ENCODE results near the gene AMER2.

Gene AMER2

GRCh38 chr13:25143706-25144105 lies 28.4 kb downstream of the AMER2 start:
- Mint-ChIP-seq H3K9me3 (no peaks in the 10 kb centered on the region), H3K27me3 (peaks cover 23% of the 10 kb centered on the region), H3K4me1 (no peaks in the 10 kb centered on the region), H3K27ac (no peak overlapping the region), H3K4me3 (no peak overlapping the region)
- ATAC-seq (no peak), DNase-seq (no peak)

DNA sequence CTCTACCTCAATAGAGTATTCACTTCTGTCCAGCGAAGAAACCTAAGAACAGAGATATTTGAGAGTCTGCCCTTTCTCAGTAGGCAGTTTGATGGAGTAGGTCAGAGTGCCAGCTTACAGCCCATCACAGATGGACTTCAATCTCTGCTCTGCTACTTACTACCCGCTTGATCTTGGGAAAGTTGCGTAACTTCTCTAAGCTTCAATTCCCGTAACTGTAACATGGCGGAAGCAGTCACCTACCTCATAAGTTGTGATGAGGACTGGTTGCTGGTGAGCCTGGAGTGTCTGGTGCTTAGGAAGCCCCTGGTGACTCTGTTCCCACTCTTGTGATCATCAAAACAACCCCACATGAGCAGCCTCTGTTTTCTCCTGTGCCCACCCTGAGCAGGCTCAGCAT lies 31.0 kb downstream of the AMER2 start:
- Mint-ChIP-seq H3K4me3 (no peak overlapping the region), H3K27me3 (peaks cover 31% of the 10 kb centered on the region), H3K9me3 (no peaks in the 10 kb centered on the region), H3K4me1 (no peaks in the 10 kb centered on the region), H3K27ac (peak overlapping the region; percentile 13 to 67)
- no peak for ATAC-seq
- no peak for DNase-seq

DNA sequence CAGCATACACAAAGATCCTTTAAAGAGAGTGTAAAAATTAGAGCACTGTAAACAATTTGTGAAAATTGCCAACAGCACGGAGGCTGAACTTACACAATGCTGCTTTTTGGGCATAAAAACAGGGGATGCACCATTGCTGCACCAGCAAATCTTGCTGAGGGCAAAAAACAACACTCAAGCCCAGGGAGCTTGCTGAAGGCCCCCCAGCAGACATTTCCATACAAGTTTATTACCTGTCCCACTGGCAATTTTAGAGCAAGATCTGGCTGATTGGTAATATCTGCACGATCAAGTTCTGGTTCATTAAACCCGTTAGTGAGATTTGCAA lies 34.3 kb downstream of the AMER2 start:
- DNase-seq (no peak), ATAC-seq (no peak)
- Mint-ChIP-seq H3K4me3 (no peak overlapping the region), H3K4me1 (no peaks in the 10 kb centered on the region), H3K9me3 (peaks cover 0 to 10% of the 10 kb centered on the region in 2 donors), H3K27me3 (peaks cover 44% of the 10 kb centered on the region), H3K27ac (no peak overlapping the region)

GRCh38 chr13:25136880-25137787 lies 35.0 kb downstream of the AMER2 start:
- Mint-ChIP-seq H3K27me3 (peaks cover 48% of the 10 kb centered on the region), H3K27ac (no peak overlapping the region)

GRCh38 chr13:25135896-25136295 lies 36.2 kb downstream of the AMER2 start:
- ATAC-seq: no peak
- Mint-ChIP-seq H3K4me1 (no peaks in the 10 kb centered on the region), H3K27me3 (peaks cover 46% of the 10 kb centered on the region), H3K9me3 (peaks cover 0 to 10% of the 10 kb centered on the region in 2 donors), H3K4me3 (no peak overlapping the region), H3K27ac (no peak overlapping the region)
- DNase-seq: no peak

More at GRCh38 chr13:25136880-25137787, 35.0 kb downstream of the AMER2 start:
- ATAC-seq (no peak), DNase-seq (no peak)
- H3K9me3 Mint-ChIP-seq: peaks cover 0 to 10% of the 10 kb centered on the region in 2 donors
- no peaks in the 10 kb centered on the region for H3K4me1 Mint-ChIP-seq
- no peak overlapping the region for H3K4me3 Mint-ChIP-seq

- no peak for DNase-seq
- peaks cover 50% of the 10 kb centered on the region for H3K27me3 Mint-ChIP-seq
- no peak overlapping the region for H3K4me3 Mint-ChIP-seq
- no peak for ATAC-seq
- no peaks in the 10 kb centered on the region for H3K4me1 Mint-ChIP-seq
- H3K27ac Mint-ChIP-seq: no peak overlapping the region
- peaks cover 6 to 10% of the 10 kb centered on the region in 2 donors for H3K9me3 Mint-ChIP-seq
These were observed 39.2 kb downstream of the AMER2 start for GRCh38 chr13:25132751-25133390.

- Mint-ChIP-seq H3K27ac (no peak overlapping the region), H3K27me3 (peaks cover 44% of the 10 kb centered on the region), H3K9me3 (peaks cover 6 to 10% of the 10 kb centered on the region in 2 donors), H3K4me1 (no peaks in the 10 kb centered on the region), H3K4me3 (no peak overlapping the region)
- ATAC-seq: no peak
- DNase-seq: no peak
These were observed 40.1 kb downstream of the AMER2 start for GRCh38 chr13:25131881-25132420.

DNA sequence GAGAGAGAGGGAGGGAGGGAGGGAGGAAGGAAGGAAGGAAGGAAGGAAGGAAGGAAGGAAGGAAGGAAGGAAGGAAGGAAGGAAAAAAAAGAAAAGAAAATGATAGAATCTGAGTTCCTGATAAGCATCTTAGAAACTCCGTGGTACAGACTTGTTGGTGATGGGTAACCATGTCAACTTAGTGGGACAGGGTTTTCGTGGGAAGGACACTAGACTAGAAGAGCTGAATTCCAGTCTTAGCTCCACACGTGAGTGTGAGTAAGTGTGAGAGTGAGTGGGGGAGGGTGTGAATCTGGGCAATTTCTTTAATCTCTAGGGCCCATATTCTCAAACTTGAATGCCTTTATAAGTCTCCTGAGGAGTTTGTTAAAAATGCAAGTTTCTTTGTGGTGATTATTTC lies 41.1 kb downstream of the AMER2 start:
- ATAC-seq: no peak
- Mint-ChIP-seq H3K27me3 (peaks cover 47% of the 10 kb centered on the region), H3K4me1 (no peaks in the 10 kb centered on the region), H3K27ac (no peak overlapping the region), H3K4me3 (no peak overlapping the region), H3K9me3 (peaks cover 6 to 13% of the 10 kb centered on the region in 2 donors)
- no peak for DNase-seq

GRCh38 chr13:25118378-25118905 lies 53.6 kb downstream of the AMER2 start:
- Mint-ChIP-seq H3K4me3 (no peak overlapping the region), H3K27ac (no peak overlapping the region), H3K27me3 (peaks cover 37% of the 10 kb centered on the region), H3K4me1 (peaks cover 5% of the 10 kb centered on the region), H3K9me3 (peaks cover 0 to 9% of the 10 kb centered on the region in 2 donors)
- no peak for DNase-seq
- no peak for ATAC-seq

DNA sequence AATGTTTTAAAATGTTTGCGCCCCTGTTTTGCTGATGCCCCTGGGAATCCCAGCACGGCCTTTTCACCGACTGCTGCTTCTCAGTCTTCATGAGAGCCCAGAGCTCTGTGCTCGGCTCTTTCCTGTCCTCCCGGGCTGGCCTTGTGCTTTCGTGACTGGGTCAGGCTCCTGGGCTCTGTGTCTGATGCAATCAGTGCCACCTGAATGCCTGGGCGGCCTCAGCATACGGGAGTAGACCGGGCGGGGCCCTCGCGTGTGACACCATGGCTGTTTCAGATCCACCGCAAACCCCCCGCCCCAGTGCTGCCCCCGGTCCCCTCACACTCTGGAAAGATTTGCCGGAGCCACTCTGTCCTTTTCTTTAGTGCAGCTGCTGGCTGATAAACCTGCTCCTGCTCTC lies 54.8 kb downstream of the AMER2 start:
- no peak for DNase-seq
- Mint-ChIP-seq H3K27me3 (peaks cover 37% of the 10 kb centered on the region), H3K4me3 (no peak overlapping the region), H3K27ac (no peak overlapping the region), H3K9me3 (no peaks in the 10 kb centered on the region), H3K4me1 (peaks cover 5% of the 10 kb centered on the region)
- no peak for ATAC-seq

DNA sequence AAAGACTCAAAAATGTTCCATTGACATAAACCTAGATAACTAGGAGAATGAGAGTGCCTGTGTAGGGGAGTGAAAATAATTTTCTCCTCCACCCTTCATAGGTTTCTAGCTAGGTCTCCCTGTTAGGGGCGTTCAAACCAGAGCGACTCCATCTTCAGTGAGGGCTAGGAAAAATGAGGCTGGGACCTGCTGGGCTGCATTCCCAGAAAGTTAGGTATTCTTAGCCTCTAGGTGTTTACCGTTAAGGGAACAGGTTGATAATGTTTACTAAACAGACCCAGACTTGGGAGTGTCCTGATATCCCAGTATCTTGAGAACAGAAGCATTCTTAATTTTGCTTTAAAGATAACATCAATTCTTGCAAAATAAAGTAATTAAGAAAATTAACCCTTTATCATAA lies 56.0 kb downstream of the AMER2 start:
- Mint-ChIP-seq H3K9me3 (no peaks in the 10 kb centered on the region), H3K27ac (no peak overlapping the region), H3K4me3 (no peak overlapping the region), H3K27me3 (peaks cover 37% of the 10 kb centered on the region), H3K4me1 (peaks cover 5% of the 10 kb centered on the region)
- DNase-seq: no peak
- ATAC-seq: no peak

DNA sequence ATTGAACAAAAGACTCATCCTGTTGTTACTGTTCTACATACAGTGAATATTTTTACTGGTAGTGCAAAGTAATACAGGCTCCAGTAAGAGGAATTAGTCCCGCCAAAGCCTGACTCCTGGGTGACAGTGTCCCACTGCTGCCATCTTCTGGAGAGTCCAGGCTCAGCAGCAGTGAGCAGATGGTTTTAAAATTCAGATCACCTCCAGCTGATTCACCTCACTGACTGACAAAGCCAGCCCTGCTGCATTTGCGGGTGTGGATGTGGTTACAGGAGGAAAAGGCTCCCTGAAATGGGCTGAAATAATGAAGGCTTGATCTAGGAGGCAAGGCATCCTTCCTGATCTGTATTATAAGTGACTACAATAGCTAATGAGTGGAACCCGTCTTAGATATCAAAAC lies 57.9 kb downstream of the AMER2 start:
- peaks cover 5% of the 10 kb centered on the region for H3K4me1 Mint-ChIP-seq
- peaks cover 26% of the 10 kb centered on the region for H3K27me3 Mint-ChIP-seq
- H3K9me3 Mint-ChIP-seq: no peaks in the 10 kb centered on the region
- H3K27ac Mint-ChIP-seq: peak overlapping the region in 1 of 2 donors; percentile 63
- ATAC-seq (peak; percentile 75), DNase-seq (peak; percentile 57 to 66)
- no peak overlapping the region for H3K4me3 Mint-ChIP-seq

- Mint-ChIP-seq H3K27me3 (peaks cover 28% of the 10 kb centered on the region), H3K27ac (no peak overlapping the region), H3K9me3 (no peaks in the 10 kb centered on the region), H3K4me3 (no peak overlapping the region), H3K4me1 (peaks cover 5% of the 10 kb centered on the region)
- DNase-seq (no peak), ATAC-seq (no peak)
These were observed 59.3 kb downstream of the AMER2 start for GRCh38 chr13:25112695-25113255.
